Measurements from ENCODE around the gene HSPA1A. TPM values are rescaled to one million over a fixed set of nuclear protein-coding genes. Genes with fewer than 3 reads are reported as not detected.

The HSPA1A gene
- total RNA-seq, 1 experiment from 2014 or later: 51.2 TPM

DNA sequence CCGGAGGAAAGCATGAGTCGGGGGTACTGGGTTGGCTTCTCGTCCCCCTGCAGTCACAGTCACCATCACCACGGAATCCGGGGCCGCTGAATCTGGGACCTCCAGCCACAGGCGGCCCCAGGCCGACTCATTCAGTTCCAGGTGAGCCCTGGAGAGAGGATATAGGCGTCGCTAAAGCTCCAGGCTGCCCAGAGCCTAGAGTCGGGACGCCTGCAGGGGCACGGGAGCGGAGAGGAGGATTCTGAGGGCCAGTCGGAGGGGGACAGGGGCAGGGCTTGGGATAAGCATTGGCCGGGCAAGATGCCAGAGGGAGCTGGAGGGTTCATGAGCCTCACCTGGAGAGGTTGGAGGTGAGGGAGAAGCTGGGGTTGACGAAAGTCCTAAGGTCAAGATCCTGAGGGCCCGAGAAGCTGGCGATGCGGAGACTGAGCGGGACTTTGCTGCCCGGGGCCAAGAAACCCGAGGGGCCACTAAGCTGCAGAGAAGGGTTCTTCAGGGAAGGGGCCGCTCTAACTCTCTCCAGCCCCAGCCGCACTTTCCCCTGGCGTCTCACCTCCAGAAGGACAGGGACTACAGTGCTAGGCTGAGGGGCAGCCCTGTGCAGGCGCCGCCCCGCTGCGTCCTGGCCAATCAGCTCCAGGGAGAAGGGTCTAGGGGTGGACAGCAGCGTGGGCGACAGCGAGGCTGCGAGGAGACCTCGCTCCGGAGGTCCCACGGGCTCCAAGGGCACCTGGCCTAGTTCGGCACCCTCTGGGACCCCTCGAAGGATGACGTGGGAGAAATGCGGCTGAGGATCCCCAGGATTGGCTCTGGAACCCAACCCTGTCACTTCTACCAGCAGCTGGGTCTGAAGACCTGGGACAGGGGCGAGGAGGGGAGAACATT, 49.2 kb upstream of the HSPA1A start:
- H3K27ac ChIP-seq (ENCODE audit: insufficient read length, low read depth, low read length): no peak overlapping the region

More for the DNA sequence above, 49.2 kb upstream of the HSPA1A start:
- Mint-ChIP-seq H3K36me3 (ENCODE audit: insufficient read depth in 1 of 3, low read depth in 3 of 3) (peaks cover 6 to 20% (median 12%) of the 10 kb centered on the region in 3 experiments; a peak in 5 of 7 replicates), H3K4me3 (peak overlapping the region; percentile 34 to 50; a peak in 4 of 5 replicates), H3K27me3 (ENCODE audit: low read depth) (no peaks in the 10 kb centered on the region; the same call in 1 of the 2 replicates), H3K9me3 (no peaks in the 10 kb centered on the region; a peak in 1 of 5 replicates), H3K4me1 (peaks cover 25 to 27% of the 10 kb centered on the region in 2 experiments), H3K27ac (peak overlapping the region in 2 of 3 experiments; percentile 69 to 87; a peak in 3 of 7 replicates)
- Histone ChIP-seq H2BK15ac (ENCODE audit: low read depth, low read length) (no peak overlapping the region), H3K56ac (ENCODE audit: insufficient read length, low read depth, low read length) (no peak overlapping the region), H4K20me1 (ENCODE audit: control insufficient read depth, insufficient read depth, insufficient read length) (no peaks in the 10 kb centered on the region), H3K4me2 (ENCODE audit: insufficient read depth, insufficient read length, low read length) (no peak overlapping the region), H3K27me3 (ENCODE audit: insufficient read depth, low read length) (no peaks in the 10 kb centered on the region), H3K23ac (ENCODE audit: insufficient read length, low read depth, low read length) (no peak overlapping the region), H2BK5ac (ENCODE audit: insufficient read length, low read length) (no peak overlapping the region), H3K79me1 (ENCODE audit: insufficient read depth, low read depth, low read length, poor library complexity, severe bottlenecking) (no peaks in the 10 kb centered on the region), H3K9me3 (ENCODE audit: control insufficient read depth, low read depth, low read length) (no peaks in the 10 kb centered on the region), H3T11ph (ENCODE audit: low read length) (no peak overlapping the region), H3K18ac (ENCODE audit: insufficient read length, low read depth, low read length) (no peak overlapping the region), H2BK120ac (ENCODE audit: low read depth, low read length, poor library complexity, severe bottlenecking) (no peak overlapping the region), H3K23me2 (ENCODE audit: insufficient read length, low read depth, low read length, poor library complexity, severe bottlenecking) (no peaks in the 10 kb centered on the region), H3K4ac (ENCODE audit: low read depth, low read length) (no peak overlapping the region), H3K4me1 (ENCODE audit: insufficient read depth, low read length) (no peaks in the 10 kb centered on the region), H3K79me2 (ENCODE audit: insufficient read depth, low read length) (no peaks in the 10 kb centered on the region), H2BK12ac (ENCODE audit: insufficient read length, low read depth, low read length) (no peak overlapping the region), H2AK5ac (ENCODE audit: insufficient read length, low read length) (no peak overlapping the region), H2BK20ac (ENCODE audit: low read depth, low read length, poor library complexity, severe bottlenecking) (no peak overlapping the region), H2AFZ (ENCODE audit: low read length) (no peak overlapping the region), H3K14ac (ENCODE audit: insufficient read depth, low read length) (no peak overlapping the region; the same call in 1 of the 2 replicates), H4K91ac (ENCODE audit: insufficient read length, low read depth, low read length) (no peak overlapping the region), H3K9ac (ENCODE audit: extremely low read depth, insufficient read length, low read length) (no peak overlapping the region), H4K5ac (ENCODE audit: insufficient read length, low read depth, low read length) (no peak overlapping the region), H4K8ac (replicated peaks; ENCODE audit: insufficient read length, low read depth, low read length) (no peak overlapping the region)
- peak; percentile 74 for DNase-seq
- WGBS (ENCODE audit: extremely low coverage, insufficient read length, low lambda C conversion rate): no CpG with 5 or more reads among the region's 42 CpGs
- TF ChIP-seq, protein P1, sequence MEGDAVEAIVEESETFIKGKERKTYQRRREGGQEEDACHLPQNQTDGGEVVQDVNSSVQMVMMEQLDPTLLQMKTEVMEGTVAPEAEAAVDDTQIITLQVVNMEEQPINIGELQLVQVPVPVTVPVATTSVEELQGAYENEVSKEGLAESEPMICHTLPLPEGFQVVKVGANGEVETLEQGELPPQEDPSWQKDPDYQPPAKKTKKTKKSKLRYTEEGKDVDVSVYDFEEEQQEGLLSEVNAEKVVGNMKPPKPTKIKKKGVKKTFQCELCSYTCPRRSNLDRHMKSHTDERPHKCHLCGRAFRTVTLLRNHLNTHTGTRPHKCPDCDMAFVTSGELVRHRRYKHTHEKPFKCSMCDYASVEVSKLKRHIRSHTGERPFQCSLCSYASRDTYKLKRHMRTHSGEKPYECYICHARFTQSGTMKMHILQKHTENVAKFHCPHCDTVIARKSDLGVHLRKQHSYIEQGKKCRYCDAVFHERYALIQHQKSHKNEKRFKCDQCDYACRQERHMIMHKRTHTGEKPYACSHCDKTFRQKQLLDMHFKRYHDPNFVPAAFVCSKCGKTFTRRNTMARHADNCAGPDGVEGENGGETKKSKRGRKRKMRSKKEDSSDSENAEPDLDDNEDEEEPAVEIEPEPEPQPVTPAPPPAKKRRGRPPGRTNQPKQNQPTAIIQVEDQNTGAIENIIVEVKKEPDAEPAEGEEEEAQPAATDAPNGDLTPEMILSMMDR (conservative IDR thresholded peaks at IDR 0.05): no peak
